OCI-LY1 (cell line): ENCODE measurements around the gene SEC11A.
A peak's percentile ranks its signal among the peaks of the same experiment; 100 is the strongest.

Experiments
- H2AFZ ChIP-seq: fragments of 200-600 bp; sonication (generic), shearing (Covaris generic); 2 replicates; pipeline ENCODE4 v1.6.0; 2014; ENCODE audit warnings: antibody characterized with exemption, mild to moderate bottlenecking, low read length
- H3F3A ChIP-seq: fragments of 200-600 bp; sonication (generic), shearing (Covaris generic); 2 replicates; pipeline ENCODE4 v1.6.0; 2014; ENCODE audit warnings: mild to moderate bottlenecking, antibody characterized with exemption, low read length, moderate library complexity; ENCODE audit not compliant: insufficient read depth
- H3K27ac ChIP-seq: fragments of 200-600 bp; sonication (generic); 2 replicates; pipeline ENCODE4 v1.5.1; 2014; ENCODE audit warnings: low read length, mixed run types, mild to moderate bottlenecking, low read depth; ENCODE audit not compliant: poor library complexity, severe bottlenecking
- H3K27me3 ChIP-seq: fragments of 200-600 bp; sonication (generic); 2 replicates; pipeline ENCODE4 v1.6.0; 2014; ENCODE audit warnings: antibody characterized with exemption, mild to moderate bottlenecking, low read length, moderate library complexity; ENCODE audit not compliant: insufficient read depth
- H3K36me3 ChIP-seq: fragments of 200-600 bp; sonication (generic); 2 replicates; pipeline ENCODE4 v1.6.1; 2014; ENCODE audit warnings: mild to moderate bottlenecking, antibody characterized with exemption, low read length, moderate library complexity, mixed read lengths; ENCODE audit not compliant: insufficient read depth
- H3K4me1 ChIP-seq: fragments of 200-600 bp; sonication (generic); 2 replicates; pipeline ENCODE4 v1.5.1; 2014; ENCODE audit warnings: mild to moderate bottlenecking, low read length, moderate library complexity; ENCODE audit not compliant: insufficient read depth, severe bottlenecking
- H3K4me2 ChIP-seq: fragments of 200-600 bp; sonication (generic), shearing (Covaris generic); 2 replicates; pipeline ENCODE4 v1.6.1; 2014; ENCODE audit warnings: low read length
- H3K4me3 ChIP-seq: fragments of 200-600 bp; sonication (generic); 2 replicates; pipeline ENCODE4 v1.5.1; 2014; ENCODE audit warnings: low read length, low read depth, mild to moderate bottlenecking, mixed read lengths; ENCODE audit not compliant: poor library complexity, severe bottlenecking
- H3K79me2 ChIP-seq: fragments of 200-600 bp; shearing (Covaris generic); 2 replicates; pipeline ENCODE4 v1.6.1; 2016; ENCODE audit warnings: mixed run types, low read length, mixed read lengths; ENCODE audit not compliant: insufficient read depth
- H3K9ac ChIP-seq: fragments of 200-600 bp; sonication (generic), shearing (Covaris generic); 2 replicates; pipeline ENCODE4 v1.6.1; 2014; ENCODE audit warnings: mild to moderate bottlenecking, low read length, mixed read lengths
- H3K9me2 ChIP-seq: fragments of 200-600 bp; sonication (generic), shearing (Covaris generic); 2 replicates; pipeline ENCODE4 v1.6.1; 2014; ENCODE audit warnings: low read depth, mild to moderate bottlenecking, low read length, mixed read lengths
- H3K9me3 ChIP-seq: fragments of 200-600 bp; shearing (Covaris generic); 2 replicates; pipeline ENCODE4 v1.6.1; 2014; ENCODE audit warnings: low read length, mixed read lengths
- H4K20me1 ChIP-seq: fragments of 200-600 bp; sonication (generic), shearing (Covaris generic); 2 replicates; pipeline ENCODE4 v1.6.0; 2016; ENCODE audit warnings: mild to moderate bottlenecking, low read length; ENCODE audit not compliant: insufficient read depth
- CTCF ChIP-seq: fragments of 200-600 bp; sonication (generic), shearing (Covaris generic); IDR thresholded peaks from 2 replicates; pipeline ENCODE4 v1.5.1; 2017; ENCODE audit warnings: mild to moderate bottlenecking, antibody characterized with exemption, low read length, moderate library complexity, mixed read lengths
- EZH2 ChIP-seq: fragments of 200-600 bp; sonication (generic), shearing (Covaris generic); IDR thresholded peaks from 2 replicates; pipeline ENCODE4 v1.8.0; 2017; ENCODE audit warnings: borderline replicate concordance, mixed run types, mild to moderate bottlenecking, antibody characterized with exemption, low read length, moderate library complexity, mixed read lengths

SEC11A gene

GRCh38 chr15:84764585-84764984 lies 48.6 kb upstream of the SEC11A start:
- no peak overlapping the region for H3K27ac ChIP-seq
- H3K9me3 ChIP-seq, result no peaks in the 10 kb centered on the region
- peaks cover 57% of the 10 kb centered on the region for H3K79me2 ChIP-seq
- H3K4me1 ChIP-seq, result peaks cover 20% of the 10 kb centered on the region
- H3F3A ChIP-seq, result no peaks in the 10 kb centered on the region
- no peak overlapping the region for H3K4me2 ChIP-seq
- H3K36me3 ChIP-seq, result peaks cover 42% of the 10 kb centered on the region
- H3K4me3 ChIP-seq, result no peak overlapping the region
- no peaks in the 10 kb centered on the region for H4K20me1 ChIP-seq
- TF ChIP-seq CTCF (no peak), EZH2 (no peak)
- no peak overlapping the region for H3K9ac ChIP-seq
- no peaks in the 10 kb centered on the region for H3K9me2 ChIP-seq
- no peak overlapping the region for H2AFZ ChIP-seq
- no peaks in the 10 kb centered on the region for H3K27me3 ChIP-seq

GRCh38 chr15:84762840-84763572 lies 47.1 kb upstream of the SEC11A start:
- no peak overlapping the region for H3K4me3 ChIP-seq
- H3K9me2 ChIP-seq, result no peaks in the 10 kb centered on the region
- H3K27me3 ChIP-seq, result no peaks in the 10 kb centered on the region
- no peaks in the 10 kb centered on the region for H3F3A ChIP-seq
- TF ChIP-seq EZH2 (no peak), CTCF (no peak)
- H2AFZ ChIP-seq, result no peak overlapping the region
- peaks cover 27% of the 10 kb centered on the region for H3K4me1 ChIP-seq
- H4K20me1 ChIP-seq, result no peaks in the 10 kb centered on the region
- H3K27ac ChIP-seq, result no peak overlapping the region
- peaks cover 28% of the 10 kb centered on the region for H3K36me3 ChIP-seq
- H3K79me2 ChIP-seq, result peaks cover 73% of the 10 kb centered on the region
- no peaks in the 10 kb centered on the region for H3K9me3 ChIP-seq
- H3K9ac ChIP-seq, result no peak overlapping the region
- no peak overlapping the region for H3K4me2 ChIP-seq

- H3K4me2 ChIP-seq, result no peak overlapping the region; the same call in 1 of the 2 replicates
- no peaks in the 10 kb centered on the region for H3F3A ChIP-seq
- H3K9ac ChIP-seq, result no peak overlapping the region
- H3K79me2 ChIP-seq, result peaks cover 86% of the 10 kb centered on the region
- no peak overlapping the region for H3K4me3 ChIP-seq
- peak overlapping the region; percentile 16 for H3K27ac ChIP-seq
- no peaks in the 10 kb centered on the region for H4K20me1 ChIP-seq
- H3K9me2 ChIP-seq, result no peaks in the 10 kb centered on the region
- H2AFZ ChIP-seq, result no peak overlapping the region
- H3K36me3 ChIP-seq, result peaks cover 22% of the 10 kb centered on the region
- H3K27me3 ChIP-seq, result no peaks in the 10 kb centered on the region
- TF ChIP-seq CTCF (no peak), EZH2 (no peak)
- no peaks in the 10 kb centered on the region for H3K9me3 ChIP-seq
- peaks cover 27% of the 10 kb centered on the region for H3K4me1 ChIP-seq
Measured at GRCh38 chr15:84761607-84762131, 45.7 kb upstream of the SEC11A start.
